ENCODE results near the gene SFXN1. TPM values are rescaled to one million over a fixed set of nuclear protein-coding genes. Genes with fewer than 3 reads are reported as not detected.

Gene SFXN1
- total and polyA plus RNA-seq, 2 experiments from 2014 or later = 50.3 to 96.4 TPM

GRCh38 chr5:175491223-175491622, 12.9 kb downstream of the SFXN1 start:
- H3K9ac ChIP-seq = no peak overlapping the region
- peaks cover 98% of the 10 kb centered on the region for H3K79me2 ChIP-seq (ENCODE audit: insufficient read depth)
- peaks cover 5% of the 10 kb centered on the region; the same call in 1 of the 2 replicates for H4K20me1 ChIP-seq (ENCODE audit: insufficient read depth)
- H3K27me3 ChIP-seq (replicated peaks; ENCODE audit: insufficient read depth) = no peaks in the 10 kb centered on the region
- in situ Hi-C loops (cut with MboI) = no loop called here
- no peak overlapping the region for H3K27ac ChIP-seq
- H3K36me3 ChIP-seq (ENCODE audit: low read depth) = peaks cover 39% of the 10 kb centered on the region
- no peaks in the 10 kb centered on the region for H3F3A ChIP-seq (ENCODE audit: insufficient read depth)
- no peak for TF ChIP-seq EZH2phosphoT487 (IDR thresholded peaks at IDR 0.05; ENCODE audit: insufficient read depth, low read depth)
- no peak for TF ChIP-seq EZH2 (IDR thresholded peaks at IDR 0.05; ENCODE audit: insufficient read depth, poor library complexity, severe bottlenecking)
- no peaks in the 10 kb centered on the region for H3K4me1 ChIP-seq (ENCODE audit: insufficient read depth)
- no peak overlapping the region for H3K4me3 ChIP-seq
- H2AFZ ChIP-seq = no peak overlapping the region
- H3K9me2 ChIP-seq (ENCODE audit: insufficient read depth) = no peaks in the 10 kb centered on the region
- H3K9me3 ChIP-seq (ENCODE audit: low read depth) = no peaks in the 10 kb centered on the region
- no peak overlapping the region for H3K4me2 ChIP-seq (ENCODE audit: unreplicated experiment)
- no peak for DNase-seq
- WGBS, 2 experiments (ENCODE audit: low coverage in 1 of 2, low lambda C conversion rate in 2 of 2, missing lambda C conversion rate in 2 of 2) = 73 to 74% methylated on average over 6 of the region's 6 CpGs

- peaks cover 5% of the 10 kb centered on the region; the same call in 1 of the 2 replicates for H4K20me1 ChIP-seq (ENCODE audit: insufficient read depth)
- no peaks in the 10 kb centered on the region for H3K4me1 ChIP-seq (ENCODE audit: insufficient read depth)
- H3K36me3 ChIP-seq (ENCODE audit: low read depth) = peaks cover 40% of the 10 kb centered on the region
- no peak for DNase-seq
- no peaks in the 10 kb centered on the region for H3K9me3 ChIP-seq (ENCODE audit: low read depth)
- H3K79me2 ChIP-seq (ENCODE audit: insufficient read depth) = peaks cover 97% of the 10 kb centered on the region
- no peaks in the 10 kb centered on the region for H3F3A ChIP-seq (ENCODE audit: insufficient read depth)
- no peak overlapping the region for H3K27ac ChIP-seq
- no peaks in the 10 kb centered on the region for H3K27me3 ChIP-seq (replicated peaks; ENCODE audit: insufficient read depth)
- H2AFZ ChIP-seq = no peak overlapping the region
- WGBS, 2 experiments (ENCODE audit: low coverage in 1 of 2, low lambda C conversion rate in 2 of 2, missing lambda C conversion rate in 2 of 2) = 91 to 94% methylated on average over 7 of the region's 7 CpGs
- no peak overlapping the region for H3K4me3 ChIP-seq
- H3K4me2 ChIP-seq (ENCODE audit: unreplicated experiment) = no peak overlapping the region
- in situ Hi-C loops (cut with MboI) = no loop called here
- TF ChIP-seq EZH2phosphoT487 (IDR thresholded peaks at IDR 0.05; ENCODE audit: insufficient read depth, low read depth) (no peak), EZH2 (IDR thresholded peaks at IDR 0.05; ENCODE audit: insufficient read depth, poor library complexity, severe bottlenecking) (no peak)
- H3K9me2 ChIP-seq (ENCODE audit: insufficient read depth) = no peaks in the 10 kb centered on the region
- H3K9ac ChIP-seq = no peak overlapping the region
These were observed 14.9 kb downstream of the SFXN1 start for GRCh38 chr5:175493260-175493659.

DNA sequence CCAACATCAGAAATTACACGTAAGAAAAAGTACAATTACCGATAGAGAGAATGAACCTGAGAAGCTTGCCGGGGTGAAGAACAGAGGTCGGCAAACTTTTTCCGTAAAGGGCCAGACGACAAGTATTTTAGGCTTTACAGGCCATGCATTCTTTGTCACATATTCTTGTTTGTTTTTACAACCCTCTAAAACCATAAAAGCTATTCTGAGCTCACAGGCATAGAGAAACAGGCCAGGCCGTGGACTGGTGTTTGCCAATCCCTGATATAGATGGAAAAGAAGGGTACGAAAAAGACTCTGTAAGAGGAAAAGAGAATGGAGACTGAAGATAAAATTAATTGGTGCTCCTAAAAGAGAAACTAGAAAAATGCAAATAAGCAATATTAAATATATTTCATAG, 15.4 kb downstream of the SFXN1 start:
- no peak overlapping the region for H3K9ac ChIP-seq
- no peak overlapping the region for H3K27ac ChIP-seq
- no peak for DNase-seq
- H4K20me1 ChIP-seq (ENCODE audit: insufficient read depth) = peaks cover 5% of the 10 kb centered on the region; the same call in 1 of the 2 replicates
- H3K4me3 ChIP-seq = no peak overlapping the region
- no peaks in the 10 kb centered on the region for H3K4me1 ChIP-seq (ENCODE audit: insufficient read depth)
- no peaks in the 10 kb centered on the region for H3K9me3 ChIP-seq (ENCODE audit: low read depth)
- H2AFZ ChIP-seq = no peak overlapping the region
- no peaks in the 10 kb centered on the region for H3K27me3 ChIP-seq (replicated peaks; ENCODE audit: insufficient read depth)
- H3K79me2 ChIP-seq (ENCODE audit: insufficient read depth) = peaks cover 97% of the 10 kb centered on the region
- no peak overlapping the region for H3K4me2 ChIP-seq (ENCODE audit: unreplicated experiment)
- TF ChIP-seq EZH2phosphoT487 (IDR thresholded peaks at IDR 0.05; ENCODE audit: insufficient read depth, low read depth) (no peak), EZH2 (IDR thresholded peaks at IDR 0.05; ENCODE audit: insufficient read depth, poor library complexity, severe bottlenecking) (no peak)
- no peaks in the 10 kb centered on the region for H3K9me2 ChIP-seq (ENCODE audit: insufficient read depth)
- H3F3A ChIP-seq (ENCODE audit: insufficient read depth) = no peaks in the 10 kb centered on the region
- in situ Hi-C loops (cut with MboI) = no loop called here
- peaks cover 44% of the 10 kb centered on the region for H3K36me3 ChIP-seq (ENCODE audit: low read depth)
- WGBS, 2 experiments (ENCODE audit: low coverage in 1 of 2, low lambda C conversion rate in 2 of 2, missing lambda C conversion rate in 2 of 2) = 97 to 98% methylated on average over 8 of the region's 8 CpGs

- Histone ChIP-seq H3K9me2 (ENCODE audit: insufficient read depth) (no peaks in the 10 kb centered on the region), H3K9me3 (ENCODE audit: low read depth) (no peaks in the 10 kb centered on the region), H3K27ac (no peak overlapping the region), H3K4me3 (no peak overlapping the region), H3K4me1 (ENCODE audit: insufficient read depth) (no peaks in the 10 kb centered on the region), H3K36me3 (ENCODE audit: low read depth) (peaks cover 46% of the 10 kb centered on the region), H3K4me2 (ENCODE audit: unreplicated experiment) (no peak overlapping the region), H3K27me3 (replicated peaks; ENCODE audit: insufficient read depth) (no peaks in the 10 kb centered on the region), H4K20me1 (ENCODE audit: insufficient read depth) (peaks cover 5% of the 10 kb centered on the region; the same call in 1 of the 2 replicates), H3F3A (ENCODE audit: insufficient read depth) (no peaks in the 10 kb centered on the region), H3K79me2 (ENCODE audit: insufficient read depth) (peaks cover 97% of the 10 kb centered on the region), H2AFZ (no peak overlapping the region), H3K9ac (no peak overlapping the region)
- in situ Hi-C loops (cut with MboI) = no loop called here
- TF ChIP-seq EZH2phosphoT487 (IDR thresholded peaks at IDR 0.05; ENCODE audit: insufficient read depth, low read depth) (no peak), EZH2 (IDR thresholded peaks at IDR 0.05; ENCODE audit: insufficient read depth, poor library complexity, severe bottlenecking) (no peak)
- WGBS, 2 experiments (ENCODE audit: low coverage in 1 of 2, low lambda C conversion rate in 2 of 2, missing lambda C conversion rate in 2 of 2) = 92 to 95% methylated on average over 16 to 17 of the region's 17 CpGs
- DNase-seq = no peak
These were observed 16.2 kb downstream of the SFXN1 start for GRCh38 chr5:175494264-175495183.
